Brain pericyte (primary cell): ENCODE results near the gene RANGAP1.

Experiments
- DNase-seq: peaks from one replicate; pipeline ENCODE4 v3.0.0-alpha.2; 2012; ENCODE audit warnings: low read depth, low spot score

RANGAP1 gene

DNA sequence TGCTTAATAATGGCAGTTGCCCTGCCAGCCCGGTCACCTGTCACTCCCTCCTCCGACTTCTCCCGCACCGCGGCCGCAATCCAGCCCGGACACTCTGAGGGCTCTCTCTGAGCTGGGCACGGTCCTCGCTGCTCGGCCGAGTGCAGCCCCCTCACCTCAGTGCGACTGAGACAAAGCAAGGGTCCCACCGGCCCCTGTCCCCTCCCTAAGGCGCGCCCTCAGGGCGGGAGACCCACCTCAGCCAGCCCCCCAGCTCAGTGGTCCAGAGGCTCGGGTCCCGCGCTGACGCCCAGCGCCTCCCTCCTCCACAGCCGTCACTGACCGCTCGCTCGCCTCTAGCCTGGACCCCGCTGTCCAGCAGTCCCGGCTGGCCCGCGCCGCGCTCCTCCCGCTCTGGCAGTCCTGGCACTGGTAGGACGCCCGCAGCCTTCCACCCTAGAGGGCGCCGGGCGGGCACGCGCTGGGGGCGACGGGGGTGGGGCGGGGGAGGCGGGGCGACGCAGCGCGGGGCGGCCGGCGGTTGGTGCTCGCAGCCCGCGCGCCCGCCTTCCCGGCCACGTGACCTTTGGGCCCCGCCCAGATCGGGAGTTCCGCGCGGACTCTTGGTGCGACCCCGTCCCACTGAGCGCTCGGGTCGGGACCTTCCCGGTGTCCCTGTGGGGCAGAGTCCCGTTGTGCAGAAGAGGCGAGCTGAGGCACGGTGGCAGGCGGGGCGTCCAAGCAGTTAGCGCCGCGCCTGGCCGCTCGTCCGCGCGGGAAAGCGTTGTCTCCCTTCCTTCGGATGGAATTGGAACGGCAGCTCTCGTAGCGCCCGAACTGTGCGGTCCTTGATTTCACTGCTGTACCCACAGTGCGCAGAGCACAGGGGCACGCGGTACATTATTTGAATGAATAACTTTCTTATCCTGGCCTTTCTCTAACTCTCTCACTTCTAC is 88.7 kb downstream of the RANGAP1 start:
- peak; percentile 33 for DNase-seq
